Stimulated activated naive CD8-positive, alpha-beta T cell treated with anti-CD3 and anti-CD28 coated beads, Interleukin-15, Interleukin-2, amounts not matched to agents 100 U/mL and 50 U/mL, for 24 hours (primary cell): ENCODE measurements around the gene CAMK2B.

ENCODE experiments used
- ATAC-seq: fragments of 150-1000 bp; cut with Tn5 transposase; one replicate; pipeline ENCODE4 v1.10.0; 2021
- DNase-seq: peaks from one replicate; pipeline ENCODE4 v3.0.0; 2021

Gene CAMK2B

DNA sequence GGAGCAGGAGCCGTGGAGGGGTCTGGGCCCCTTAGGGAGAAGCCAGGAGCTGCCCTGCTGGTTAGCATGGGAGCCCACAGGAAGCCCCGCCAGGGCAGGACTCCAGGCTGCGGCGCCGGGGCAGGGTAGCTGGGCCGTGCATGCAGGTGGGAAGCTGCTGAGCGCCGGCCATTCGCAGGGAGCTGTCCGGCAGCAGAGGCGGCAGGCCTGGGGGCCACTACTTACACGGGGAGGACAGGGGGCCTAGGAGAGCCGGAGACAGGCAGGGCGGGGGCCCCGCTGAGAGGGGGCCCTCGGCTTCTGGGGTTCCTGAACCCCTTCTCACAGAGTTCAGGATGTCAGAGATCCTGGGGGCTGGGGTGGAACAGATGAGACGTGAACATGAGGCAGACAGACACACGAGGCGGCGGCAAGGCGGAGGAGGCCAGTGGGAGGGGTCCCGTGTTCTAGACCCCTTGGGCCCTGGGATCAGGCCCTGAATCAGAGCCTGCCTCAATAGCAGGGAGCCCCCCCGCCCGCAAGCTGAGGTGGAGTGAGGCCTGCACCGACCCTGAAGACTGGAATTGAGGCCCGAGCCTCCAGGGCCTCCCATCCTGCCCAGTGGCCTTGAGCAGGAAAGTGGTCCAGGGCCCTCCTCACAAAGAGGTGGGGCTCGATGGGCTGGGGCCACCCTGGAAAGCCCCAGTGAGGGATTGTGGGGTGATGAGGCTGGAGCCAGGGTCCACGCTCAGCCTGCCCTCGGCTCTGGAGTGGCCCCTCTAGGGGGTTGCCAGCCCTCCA, 96.6 kb downstream of the CAMK2B start:
- ATAC-seq, result no peak
- DNase-seq, result no peak

DNA sequence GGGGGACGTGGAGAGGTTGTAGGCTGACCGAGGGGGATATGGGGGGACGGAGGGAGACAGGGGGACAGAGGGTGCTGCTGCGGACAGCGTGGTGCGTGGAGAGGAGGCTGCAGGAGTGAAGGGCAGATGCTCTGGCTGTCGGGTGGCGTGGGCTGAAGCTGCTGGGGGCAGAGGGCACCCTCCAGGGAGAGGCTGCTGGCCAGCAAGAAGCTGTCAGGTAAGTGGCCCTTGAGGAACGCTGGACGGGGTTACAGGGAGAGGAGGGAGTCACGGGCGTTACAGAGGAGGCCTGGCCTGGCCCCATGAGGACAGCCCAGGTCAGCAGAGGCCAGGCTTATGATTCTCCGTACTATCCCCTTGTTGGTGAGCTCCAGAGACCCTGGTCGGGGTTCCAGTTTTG, 97.5 kb downstream of the CAMK2B start:
- DNase-seq (no peak), ATAC-seq (no peak)

DNA sequence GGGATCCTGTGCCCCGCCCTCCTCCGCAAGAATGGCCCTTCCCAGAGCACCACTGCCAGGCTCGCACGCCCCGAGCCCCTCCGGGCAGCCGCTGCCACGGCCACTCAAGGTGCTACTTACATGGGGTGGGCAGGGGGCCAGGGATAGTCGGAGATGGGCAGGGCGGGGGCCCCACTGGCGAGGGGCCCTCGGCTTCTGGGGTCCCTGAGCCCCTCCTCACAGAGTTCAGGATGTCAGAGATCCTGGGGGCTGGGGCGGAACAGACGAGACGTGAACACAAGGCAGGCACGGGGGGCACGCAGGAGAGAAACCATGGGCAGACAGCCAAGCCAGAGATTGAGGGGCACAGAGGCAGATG, 99.0 kb downstream of the CAMK2B start:
- ATAC-seq (no peak), DNase-seq (no peak)

DNA sequence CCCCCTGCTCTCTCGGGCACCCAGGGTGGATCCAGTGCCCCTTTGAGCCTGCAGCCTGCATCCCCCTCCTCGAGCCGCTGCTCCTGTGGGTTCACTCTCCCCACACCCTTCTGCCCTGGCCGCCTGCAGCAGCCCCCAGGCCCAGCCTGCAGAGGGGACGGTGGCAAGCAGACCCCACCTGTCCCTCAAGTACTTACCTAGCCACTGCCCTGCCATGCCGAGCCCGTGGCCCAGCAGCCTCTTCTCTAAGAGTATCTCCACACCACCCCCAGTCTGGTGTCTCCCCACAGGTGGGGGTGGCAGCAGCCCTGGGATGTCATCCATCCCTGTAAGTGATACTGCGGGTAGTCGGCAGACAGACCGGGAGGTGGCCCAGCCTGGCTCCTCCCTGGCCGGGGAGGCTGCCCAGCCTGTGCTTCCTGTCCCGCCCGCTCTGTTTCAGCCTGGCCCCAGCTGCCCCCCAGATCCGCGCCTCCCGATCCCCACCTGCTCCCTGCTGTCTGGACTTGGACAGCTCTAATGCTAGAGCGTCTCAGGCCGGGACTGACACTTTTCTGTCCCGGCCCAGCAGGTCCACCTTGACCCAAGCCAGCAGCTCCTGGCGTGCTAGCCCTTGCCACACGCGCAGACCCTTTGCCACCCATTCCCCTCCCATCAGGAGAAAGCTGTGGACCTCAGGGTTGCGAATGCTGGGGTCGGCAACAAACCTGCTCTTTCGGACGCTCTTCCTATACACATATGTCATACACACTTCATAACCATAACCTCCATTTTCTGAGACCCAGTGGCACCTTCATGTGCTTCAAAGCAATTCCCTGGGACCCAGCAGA, 99.6 kb downstream of the CAMK2B start:
- ATAC-seq (no peak), DNase-seq (no peak)

DNA sequence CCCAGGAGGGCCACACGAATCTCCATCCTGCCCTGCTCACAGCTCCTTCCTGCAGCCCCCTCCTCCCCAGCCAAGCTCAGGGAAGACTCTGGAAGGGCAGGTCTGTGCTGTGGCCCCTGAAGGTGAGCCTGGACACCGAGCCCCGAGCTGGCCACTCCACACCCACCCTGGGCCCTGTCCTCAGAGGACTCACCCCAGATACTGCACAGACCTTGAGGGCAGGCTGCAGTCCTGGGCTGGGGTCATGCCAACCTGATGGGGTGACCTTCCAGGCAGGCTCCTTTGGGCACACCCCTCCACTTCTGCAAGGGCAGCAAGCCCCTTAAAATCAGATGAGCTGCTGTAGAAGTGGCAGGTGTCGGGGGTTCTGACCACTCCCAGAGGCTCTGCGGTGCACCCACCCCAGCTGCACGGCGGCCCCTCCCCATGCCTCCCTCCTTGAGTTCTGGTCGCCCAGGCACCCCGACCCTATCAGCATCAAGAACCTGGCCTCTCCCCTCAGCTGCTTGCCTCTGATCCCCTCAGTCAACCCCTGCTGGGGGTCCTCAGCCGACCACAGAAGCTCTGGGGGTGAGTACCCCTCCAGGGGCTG, 100.3 kb downstream of the CAMK2B start:
- DNase-seq, result no peak
- no peak for ATAC-seq

DNA sequence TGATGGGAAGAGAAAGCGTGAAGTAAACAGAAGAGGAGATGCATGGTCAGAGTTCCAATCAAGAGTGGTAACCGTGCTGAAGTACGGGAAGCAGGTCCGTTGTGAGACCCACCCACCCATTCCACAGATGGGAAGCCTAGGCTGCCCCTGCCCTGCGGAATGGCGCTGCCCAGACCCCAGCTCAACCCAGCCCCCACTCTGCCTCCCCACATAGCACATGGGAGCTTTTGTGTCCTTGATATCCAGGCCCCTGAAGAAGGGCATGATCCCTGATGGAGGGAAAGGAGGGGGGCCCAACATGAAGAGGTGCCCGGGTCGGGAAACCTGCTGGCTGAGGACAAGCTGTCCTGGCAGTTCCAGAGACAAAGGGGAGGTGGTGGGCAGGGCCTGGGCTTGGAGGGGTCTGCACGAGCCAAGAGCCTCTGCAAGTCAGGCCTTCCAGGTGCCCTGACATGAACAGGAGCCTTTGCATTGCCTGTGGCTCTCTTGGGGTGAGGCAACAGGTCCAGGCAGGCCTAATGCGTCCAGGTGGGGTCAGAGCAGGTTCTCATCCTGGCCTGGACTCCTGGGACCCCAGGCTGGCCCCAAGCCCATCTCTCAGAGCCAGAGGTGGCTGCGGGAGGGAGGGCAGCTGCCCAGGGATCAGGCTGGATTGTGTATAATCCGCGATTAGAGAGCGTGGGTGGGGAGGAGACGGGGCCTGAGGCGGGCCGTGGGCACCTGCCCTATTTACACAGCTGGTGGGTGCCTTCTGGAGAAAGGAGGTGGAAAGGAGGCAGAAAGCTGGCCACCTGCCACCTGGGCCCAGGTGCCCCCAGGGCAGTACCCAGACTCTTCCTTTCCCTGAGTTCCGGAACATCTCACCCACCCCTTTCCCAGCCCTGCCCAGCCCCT, 101.1 kb downstream of the CAMK2B start:
- ATAC-seq (no peak), DNase-seq (no peak)

DNA sequence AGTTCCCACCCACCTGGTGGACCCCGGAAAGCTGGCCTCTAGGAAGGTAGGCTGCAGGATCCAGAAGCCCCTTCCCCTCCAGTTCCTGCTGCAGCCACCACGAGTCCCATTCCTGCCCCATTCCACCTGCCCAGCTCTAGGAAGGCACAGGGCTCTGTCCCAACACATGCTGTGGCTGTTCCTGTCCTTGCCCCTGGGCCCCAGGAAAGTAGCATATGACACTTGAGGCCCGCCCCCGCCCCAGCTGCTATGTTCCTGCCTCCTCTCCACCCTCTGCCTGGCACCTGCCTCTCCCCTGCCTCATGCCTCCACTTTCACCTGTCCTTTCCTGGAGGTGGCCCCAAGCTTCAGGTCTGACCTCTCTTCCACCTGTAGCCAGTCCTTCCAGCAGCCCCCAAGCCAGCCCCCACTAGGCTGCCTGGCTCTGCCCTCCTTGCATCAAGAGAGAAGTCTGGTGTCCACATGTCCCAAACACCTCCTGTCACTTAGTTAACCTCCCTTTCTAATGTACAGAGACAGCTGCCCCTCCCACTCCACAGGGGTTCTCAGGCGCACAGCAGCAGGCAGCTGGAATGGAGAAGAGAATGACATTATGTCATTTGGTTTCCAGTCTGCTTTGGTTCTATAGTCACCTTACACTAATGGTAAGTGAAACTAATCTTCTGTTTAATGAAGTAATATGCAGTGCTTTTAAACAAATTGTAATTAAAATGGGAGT, 101.9 kb downstream of the CAMK2B start:
- DNase-seq (no peak), ATAC-seq (no peak)

DNA sequence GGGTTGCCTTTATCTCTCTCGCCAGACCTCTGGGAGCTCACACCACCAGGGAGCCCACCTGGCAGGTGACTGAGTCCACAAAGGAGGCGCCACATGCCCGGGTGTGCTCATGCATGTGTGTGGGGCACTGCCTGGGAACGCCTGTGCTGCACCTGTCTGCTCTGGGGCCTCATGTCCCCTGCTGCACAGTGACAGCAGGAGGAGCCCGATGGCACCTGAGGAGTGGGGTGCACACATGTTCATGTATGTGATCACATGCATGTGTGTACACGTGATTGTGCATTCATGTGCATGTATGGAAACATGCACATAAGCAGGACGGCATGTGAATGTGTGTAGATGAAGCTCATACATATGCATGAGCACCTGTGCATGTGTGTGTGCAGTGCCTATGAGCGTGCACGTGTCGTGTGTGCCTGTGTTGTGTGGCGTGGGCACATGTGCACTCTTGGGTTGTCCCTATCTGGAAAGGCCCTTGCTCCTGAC, 102.6 kb downstream of the CAMK2B start:
- DNase-seq, result no peak
- ATAC-seq, result no peak

DNA sequence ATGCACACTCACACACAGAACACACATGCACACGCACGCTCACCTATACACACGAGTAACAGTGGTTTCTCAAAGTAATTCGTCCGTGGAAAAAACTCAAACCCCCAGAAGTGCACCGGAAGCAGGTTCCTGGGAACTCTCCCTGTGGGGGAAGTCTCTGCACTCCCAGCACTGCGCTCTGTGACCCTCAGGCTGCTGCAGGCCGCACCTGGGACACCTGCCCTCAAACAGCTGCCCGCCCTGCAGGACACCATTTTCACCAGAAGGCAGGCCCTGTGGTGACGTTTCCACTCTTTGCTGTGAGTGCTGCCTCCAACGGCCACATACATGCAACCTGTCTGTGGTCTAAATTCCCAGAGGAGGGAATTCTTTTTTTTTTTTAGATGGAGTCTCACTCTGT, 103.3 kb downstream of the CAMK2B start:
- no peak for DNase-seq
- ATAC-seq, result no peak

DNA sequence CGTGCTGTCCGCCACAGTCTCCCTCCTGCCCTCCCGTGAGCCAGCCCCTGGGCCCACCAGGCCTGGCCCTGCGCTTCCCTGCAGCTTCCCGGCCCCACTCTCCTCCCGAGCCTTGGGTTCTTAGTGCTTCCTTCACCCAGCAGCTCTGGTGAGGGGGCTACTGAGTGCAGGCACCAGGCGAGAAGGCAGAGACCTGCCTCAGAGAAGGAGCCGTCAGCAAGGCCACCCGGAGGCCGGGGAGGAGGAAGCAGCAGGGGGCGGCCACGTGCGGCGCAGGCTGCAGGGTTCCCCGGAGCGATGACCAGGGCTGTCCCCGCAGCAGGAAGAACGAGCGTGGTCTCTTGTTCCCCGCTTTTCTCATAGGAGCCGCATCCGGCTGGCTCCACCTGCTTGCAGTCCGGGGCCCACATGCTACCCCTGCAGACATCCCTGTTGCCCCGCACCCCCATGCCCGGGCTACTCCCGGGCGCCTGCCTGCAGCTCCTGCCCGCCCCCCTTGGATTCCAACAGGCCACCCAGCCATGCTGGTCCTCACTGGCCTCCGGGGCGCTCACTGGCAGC, 104.1 kb downstream of the CAMK2B start:
- ATAC-seq (no peak), DNase-seq (no peak)

DNA sequence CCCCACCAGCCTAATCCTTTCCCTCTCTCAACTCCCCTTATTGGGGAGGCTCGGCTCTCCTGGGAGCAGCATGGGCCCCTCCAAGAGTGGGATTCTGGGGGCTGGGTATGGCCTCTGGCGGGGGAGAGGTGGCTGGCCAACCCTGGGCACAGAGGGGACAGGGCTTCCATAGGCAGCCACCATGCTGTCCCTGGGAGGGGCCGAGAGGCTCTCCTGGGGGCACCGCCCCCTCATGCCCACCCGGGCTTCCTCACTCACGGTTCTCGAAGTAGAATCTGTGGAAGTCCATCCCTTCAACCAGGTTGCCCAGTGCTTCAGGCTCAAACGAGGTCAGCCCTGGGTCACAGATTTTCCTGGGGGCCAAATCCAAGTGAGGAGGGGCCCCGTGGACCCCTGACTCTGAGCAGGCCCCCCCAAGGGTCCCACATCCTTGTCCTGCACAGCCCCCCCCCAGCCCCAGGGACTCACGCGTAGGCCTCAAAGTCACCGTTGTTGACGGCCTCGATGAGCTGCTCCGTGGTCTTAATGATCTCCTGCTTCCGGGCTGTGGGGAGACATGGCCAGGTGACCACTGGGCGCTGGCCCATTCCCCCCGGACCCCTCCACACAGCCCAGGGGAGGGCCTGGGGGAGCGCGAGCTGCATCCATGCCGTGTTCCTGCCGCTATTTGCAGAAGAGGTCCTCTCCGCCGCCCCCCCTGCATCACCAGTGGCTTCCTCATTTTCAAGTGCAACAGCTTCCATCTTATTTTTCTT, 104.9 kb downstream of the CAMK2B start:
- DNase-seq, result no peak

DNA sequence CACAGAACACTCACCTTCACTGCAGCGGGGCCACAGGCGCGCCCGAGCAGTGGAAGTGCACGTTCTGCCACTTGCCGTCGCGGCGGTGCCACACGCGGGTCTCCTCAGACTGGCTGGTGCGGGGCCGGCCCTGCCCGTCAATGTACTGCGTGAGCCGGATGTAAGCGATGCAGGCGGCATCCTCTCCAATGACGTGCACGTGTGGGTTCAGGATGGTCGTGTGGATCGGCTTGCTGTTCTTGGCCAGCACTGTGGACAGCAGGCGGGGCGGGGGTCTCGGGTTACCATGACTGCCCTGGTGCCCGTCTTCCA, 105.4 kb downstream of the CAMK2B start:
- ATAC-seq, result no peak
- no peak for DNase-seq

More for the DNA sequence above, 104.9 kb downstream of the CAMK2B start:
- no peak for ATAC-seq

DNA sequence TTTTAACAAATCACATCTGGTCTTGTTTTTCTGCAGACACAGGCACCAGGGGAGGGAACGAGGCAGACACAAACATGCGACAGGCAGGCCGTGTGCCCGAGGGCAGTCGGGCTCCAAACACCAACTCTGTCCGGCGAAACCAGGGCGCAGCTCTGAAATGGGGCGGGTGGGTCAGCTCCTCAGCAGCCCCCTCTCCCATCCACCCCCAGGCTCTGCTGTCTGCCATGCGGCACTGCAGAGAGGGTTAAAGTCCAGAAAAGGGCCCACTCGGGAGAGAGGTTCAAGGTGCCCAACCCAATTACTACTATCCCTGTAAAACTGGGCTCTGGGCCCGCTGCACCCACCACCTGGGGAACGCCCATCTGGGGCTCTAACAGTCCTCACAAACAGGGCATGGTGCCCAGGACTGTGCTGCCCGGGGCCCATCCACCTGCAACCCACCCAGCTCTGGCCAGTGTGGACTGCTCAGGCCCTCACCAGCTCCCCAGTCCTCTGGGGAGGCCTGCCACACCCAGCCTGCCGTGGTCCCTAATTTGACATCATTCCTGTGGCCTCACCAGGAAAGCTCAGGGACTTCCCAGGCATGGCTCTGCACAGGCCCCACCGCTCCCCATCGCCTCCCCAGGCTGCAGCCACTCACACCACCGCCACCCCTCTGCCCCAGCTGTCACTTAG, 105.9 kb downstream of the CAMK2B start:
- DNase-seq (no peak), ATAC-seq (no peak)

DNA sequence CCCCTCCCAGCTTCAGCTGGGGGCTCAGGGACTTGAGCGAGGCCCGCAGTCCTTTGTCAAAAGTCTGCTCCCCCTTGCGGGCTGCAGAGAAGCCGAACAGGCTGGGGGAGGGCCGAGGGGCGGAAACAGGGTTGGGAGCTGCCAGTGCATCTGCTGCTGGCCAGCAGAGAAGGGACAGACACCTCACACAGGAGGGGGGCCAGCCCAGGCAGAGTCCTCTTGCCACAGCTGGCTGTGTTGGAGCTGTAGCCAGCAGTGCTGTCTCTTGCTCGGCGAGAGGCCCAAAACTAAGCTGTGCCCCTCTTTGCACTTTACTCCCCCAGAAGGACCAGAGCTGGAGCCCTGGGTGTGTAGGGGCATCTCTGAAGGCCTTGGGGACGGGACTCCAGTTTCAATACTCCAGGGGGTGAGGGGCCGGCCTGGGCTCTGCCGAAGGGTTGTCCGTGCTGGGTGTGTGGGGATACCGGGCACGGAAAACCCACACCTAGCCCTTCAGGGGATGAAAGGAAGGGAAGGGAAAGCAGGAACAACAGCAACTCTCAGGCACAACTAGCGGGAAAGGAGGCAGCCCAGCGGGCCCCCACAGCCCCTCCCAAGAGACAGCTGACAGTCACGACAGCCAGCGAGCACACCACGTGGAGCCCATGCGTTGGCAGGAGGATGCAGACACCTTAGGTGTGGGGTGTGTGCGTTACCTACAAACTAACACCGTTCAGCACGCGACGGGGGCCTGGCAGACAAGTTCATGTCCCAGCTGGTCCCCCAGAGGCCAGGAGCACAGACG, 106.8 kb downstream of the CAMK2B start:
- DNase-seq (no peak), ATAC-seq (no peak)

DNA sequence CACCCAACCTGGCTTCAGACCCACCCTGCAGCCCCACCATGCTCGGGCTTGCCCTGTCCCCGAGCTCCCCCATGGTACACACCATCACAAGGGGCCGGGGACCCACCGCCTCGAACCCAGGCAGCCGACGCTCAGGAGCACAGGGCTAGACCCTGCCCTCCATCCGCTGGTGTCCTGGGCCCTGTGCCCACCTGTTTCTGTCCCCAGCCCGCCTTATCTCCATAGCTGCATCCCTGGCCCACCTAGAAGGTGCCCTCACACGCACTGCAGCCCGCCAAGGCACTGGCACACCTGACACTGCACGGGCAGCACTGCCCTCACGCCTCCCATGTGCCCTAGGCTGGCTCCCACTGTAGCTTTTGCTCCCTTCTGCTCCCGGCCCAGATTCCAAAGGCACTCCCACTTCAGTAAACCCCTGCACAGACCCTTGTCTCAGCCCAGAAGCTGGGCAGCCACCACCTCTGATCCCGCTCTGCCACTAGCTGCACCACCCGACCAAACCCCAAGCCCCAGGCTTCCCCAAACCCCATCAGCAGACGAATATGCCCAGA, 107.5 kb downstream of the CAMK2B start:
- no peak for DNase-seq
- ATAC-seq, result no peak

DNA sequence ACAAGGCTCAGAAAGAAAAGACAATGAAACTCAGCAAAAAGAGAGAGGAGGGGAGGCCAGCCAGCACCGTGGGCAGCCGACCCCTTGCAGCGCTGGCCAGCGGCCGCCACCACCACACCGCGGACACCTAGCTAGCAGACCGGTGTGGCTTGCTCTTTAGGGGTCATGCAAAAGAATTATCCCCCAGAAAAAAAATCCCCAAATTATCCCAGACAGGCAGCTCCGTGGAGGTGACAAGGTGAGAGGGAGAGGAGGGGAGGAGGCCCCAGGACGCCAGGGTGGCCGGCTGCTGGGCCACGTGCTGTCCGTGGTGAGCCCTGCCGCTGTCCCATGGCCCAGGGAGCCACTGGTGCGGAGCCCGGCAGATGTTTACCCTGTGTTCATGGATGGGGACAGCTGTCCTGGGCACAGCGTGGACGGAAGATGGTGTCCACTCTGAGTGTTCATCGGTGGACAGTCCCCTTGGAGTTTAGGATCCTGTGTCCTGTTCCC, 108.1 kb downstream of the CAMK2B start:
- DNase-seq, result no peak
- no peak for ATAC-seq

DNA sequence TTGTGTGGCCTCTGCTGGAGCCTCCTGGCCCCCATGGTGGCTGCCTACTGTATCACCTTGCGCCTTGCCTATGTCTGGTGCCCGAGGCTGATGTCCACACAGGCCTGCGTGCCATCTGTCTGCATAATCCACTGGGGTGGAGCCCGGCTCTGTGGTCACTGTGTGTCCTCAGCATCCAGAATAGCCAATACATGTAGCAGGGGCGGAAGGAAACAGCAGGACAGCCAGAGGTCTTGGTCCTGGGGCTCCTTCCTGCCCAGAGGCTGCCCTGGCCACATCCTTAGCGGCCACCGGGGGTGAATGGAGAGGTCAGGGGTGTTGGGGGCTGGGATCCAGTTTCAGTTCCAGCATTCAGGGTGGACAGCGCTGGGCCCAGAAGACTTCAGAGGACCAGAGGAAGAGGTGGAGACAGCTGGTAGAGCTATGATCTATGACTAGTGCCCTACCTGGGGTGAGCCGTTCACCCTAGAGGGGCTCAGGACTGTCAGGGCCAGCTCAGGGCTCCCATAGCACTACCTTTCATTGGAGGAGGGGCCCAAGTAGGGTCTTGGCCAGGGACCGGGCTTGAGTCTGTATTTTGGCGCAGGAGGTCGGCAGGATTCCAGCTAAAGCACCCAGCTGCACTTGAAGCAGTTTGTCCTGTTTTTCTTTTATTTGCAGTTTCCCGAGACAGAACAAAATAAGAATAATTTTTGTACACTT, 108.7 kb downstream of the CAMK2B start:
- no peak for ATAC-seq

DNA sequence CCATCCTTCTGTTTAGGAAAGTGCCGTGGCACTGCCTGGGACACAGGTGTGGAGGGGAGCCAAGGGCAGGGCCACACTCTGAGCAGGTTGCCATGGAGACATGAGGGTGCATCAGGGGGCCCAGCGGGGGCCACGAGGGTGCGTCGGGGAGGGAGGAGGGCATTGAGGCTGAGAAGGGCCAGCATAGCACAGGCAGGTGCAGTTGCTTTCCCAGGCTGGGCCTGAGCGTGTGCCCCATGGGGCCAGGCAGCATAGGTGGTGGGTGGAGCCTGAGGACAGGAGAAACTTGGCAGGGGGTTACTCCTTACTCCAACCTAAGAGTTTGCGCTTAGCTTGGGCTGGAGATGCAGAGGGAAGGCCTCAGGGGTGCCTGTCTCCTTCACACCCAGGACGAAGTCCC, 109.4 kb downstream of the CAMK2B start:
- ATAC-seq (no peak), DNase-seq (no peak)

More for the DNA sequence above, 108.7 kb downstream of the CAMK2B start:
- no peak for DNase-seq
